Activated CD4-positive, alpha-beta memory T cell treated with anti-CD3 and anti-CD28 coated beads, Interleukin-2, amount 10 ng/mL, durations not matched to agents 7 days and 5 days (primary cell): ENCODE data around the gene MAPT. TPM values are rescaled to one million over a fixed set of nuclear protein-coding genes. Genes with fewer than 3 reads are reported as not detected.

Experiments used
- CTCF ChIA-PET: fragments of 350-600 bp; sonication (Branson Sonifier 250); formaldehyde crosslinking; loops from one replicate; lab custom pipeline; 2021; ENCODE audit warnings: antibody characterized with exemption, inconsistent platforms; lab: Charles Lee
- POLR2A ChIA-PET: fragments of 350-600 bp; sonication (Branson Sonifier 250); formaldehyde crosslinking; loops from one replicate; lab custom pipeline; 2021; ENCODE audit warnings: antibody characterized with exemption; lab: Charles Lee
- DNase-seq: peaks from one replicate; pipeline ENCODE4 v3.0.0-alpha.2; 2020
- H3K27ac Mint-ChIP-seq: one replicate; pipeline ENCODE4 v1.8.0; 2021; ENCODE audit warnings: mild to moderate bottlenecking, mixed read lengths
- H3K27me3 Mint-ChIP-seq: one replicate; pipeline ENCODE4 v1.8.0; 2021; ENCODE audit warnings: mixed read lengths
- H3K36me3 Mint-ChIP-seq: one replicate; pipeline ENCODE4 v1.8.0; 2021; ENCODE audit warnings: low read depth, mixed read lengths
- H3K4me1 Mint-ChIP-seq: one replicate; pipeline ENCODE4 v1.8.0; 2021; ENCODE audit warnings: mixed read lengths
- H3K4me3 Mint-ChIP-seq: one replicate; pipeline ENCODE4 v1.8.0; 2021; ENCODE audit warnings: mild to moderate bottlenecking, mixed read lengths
- H3K9me3 Mint-ChIP-seq: one replicate; pipeline ENCODE4 v1.8.0; 2021; ENCODE audit warnings: mixed read lengths
- total RNA-seq, 2 experiments: library from RNA; stranded (reverse); gene quantifications; one replicate each; pipeline ENCODE4 v1.2.3, GENCODE V29; 2021

MAPT gene
- total RNA-seq, 2 experiments from 2014 or later, result 0.15 to 0.70 TPM

DNA sequence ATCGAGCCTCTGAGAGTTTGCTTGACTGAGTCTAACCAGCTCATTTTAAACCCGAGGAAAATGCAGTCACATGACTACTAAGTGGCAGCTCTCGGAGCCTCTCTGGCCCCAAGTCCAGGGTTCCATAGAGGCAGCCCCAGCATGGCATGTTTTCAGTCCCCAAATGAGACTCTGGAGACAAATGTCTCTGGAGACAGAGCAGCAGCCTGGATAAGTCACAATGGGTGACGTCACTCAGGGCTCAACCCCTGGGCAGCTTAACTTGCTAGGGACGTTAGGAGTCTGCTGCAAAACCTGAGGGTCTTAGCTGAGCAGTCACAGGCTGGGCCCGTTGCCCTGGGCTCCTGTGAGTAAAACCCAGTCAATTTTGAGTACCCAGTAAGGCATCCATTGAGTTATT is 97.8 kb downstream of the MAPT start:
- Mint-ChIP-seq H3K4me3 (no peak overlapping the region), H3K4me1 (no peaks in the 10 kb centered on the region)

DNA sequence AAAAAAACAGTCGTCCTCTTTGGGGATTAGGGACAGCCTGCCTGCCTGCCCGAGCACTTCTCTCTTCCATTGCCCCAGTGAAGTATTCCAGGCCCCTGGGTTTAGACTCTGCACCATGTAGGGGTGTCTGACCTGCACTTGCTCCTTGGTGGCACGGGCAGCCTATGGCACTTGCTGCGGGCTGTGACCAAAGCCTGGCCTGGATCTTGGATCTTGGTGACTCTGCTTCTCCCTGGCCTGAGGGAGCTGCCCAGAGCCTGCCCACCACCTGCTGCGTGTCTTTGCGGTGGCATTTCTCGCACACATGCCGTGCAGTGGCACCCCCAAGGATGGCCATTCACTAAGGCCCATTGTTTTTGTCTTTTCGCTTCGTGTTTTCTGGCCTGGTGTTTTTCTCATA is 98.5 kb downstream of the MAPT start:
- Mint-ChIP-seq H3K27me3 (no peaks in the 10 kb centered on the region), H3K4me1 (no peaks in the 10 kb centered on the region), H3K36me3 (no peaks in the 10 kb centered on the region), H3K27ac (no peak overlapping the region), H3K9me3 (no peaks in the 10 kb centered on the region), H3K4me3 (no peak overlapping the region)
- ChIA-PET CTCF (no interaction called here), POLR2A (no interaction called here)
- DNase-seq, result no peak

More for the DNA sequence above, 97.8 kb downstream of the MAPT start:
- H3K9me3 Mint-ChIP-seq, result no peaks in the 10 kb centered on the region
- DNase-seq, result no peak
- H3K36me3 Mint-ChIP-seq, result no peaks in the 10 kb centered on the region
- no peaks in the 10 kb centered on the region for H3K27me3 Mint-ChIP-seq
- ChIA-PET POLR2A (no interaction called here), CTCF (no interaction called here)
- no peak overlapping the region for H3K27ac Mint-ChIP-seq

GRCh38 chr17:45993962-45994627 is 99.7 kb downstream of the MAPT start:
- no peaks in the 10 kb centered on the region for H3K9me3 Mint-ChIP-seq
- no peak overlapping the region for H3K27ac Mint-ChIP-seq
- no peaks in the 10 kb centered on the region for H3K27me3 Mint-ChIP-seq
- CTCF ChIA-PET, result no interaction called here
- H3K4me3 Mint-ChIP-seq, result no peak overlapping the region
- H3K4me1 Mint-ChIP-seq, result no peaks in the 10 kb centered on the region
- no peaks in the 10 kb centered on the region for H3K36me3 Mint-ChIP-seq
- POLR2A ChIA-PET, result no interaction called here
- DNase-seq, result no peak

DNA sequence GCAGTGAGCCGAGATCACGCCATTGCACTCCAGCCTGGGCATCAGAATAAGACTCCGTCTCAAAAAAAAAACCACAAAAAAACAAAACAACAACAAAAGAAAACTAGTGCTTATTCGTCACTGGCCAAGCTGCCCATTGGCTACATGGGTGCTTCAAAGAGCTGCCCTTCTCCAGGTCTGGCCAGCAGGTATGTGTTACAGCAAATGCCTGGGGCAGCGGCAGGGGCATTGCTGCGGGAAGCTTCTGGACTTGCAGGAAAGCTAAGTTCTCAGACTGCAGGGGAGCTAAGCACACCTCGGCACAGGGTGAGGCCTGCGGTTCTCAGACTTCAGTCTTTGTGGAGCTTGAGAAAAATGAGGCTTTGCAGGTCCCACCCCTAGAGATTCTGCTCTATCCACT is 100.6 kb downstream of the MAPT start:
- H3K36me3 Mint-ChIP-seq, result no peaks in the 10 kb centered on the region
- POLR2A ChIA-PET, result no interaction called here
- CTCF ChIA-PET, result no interaction called here

DNA sequence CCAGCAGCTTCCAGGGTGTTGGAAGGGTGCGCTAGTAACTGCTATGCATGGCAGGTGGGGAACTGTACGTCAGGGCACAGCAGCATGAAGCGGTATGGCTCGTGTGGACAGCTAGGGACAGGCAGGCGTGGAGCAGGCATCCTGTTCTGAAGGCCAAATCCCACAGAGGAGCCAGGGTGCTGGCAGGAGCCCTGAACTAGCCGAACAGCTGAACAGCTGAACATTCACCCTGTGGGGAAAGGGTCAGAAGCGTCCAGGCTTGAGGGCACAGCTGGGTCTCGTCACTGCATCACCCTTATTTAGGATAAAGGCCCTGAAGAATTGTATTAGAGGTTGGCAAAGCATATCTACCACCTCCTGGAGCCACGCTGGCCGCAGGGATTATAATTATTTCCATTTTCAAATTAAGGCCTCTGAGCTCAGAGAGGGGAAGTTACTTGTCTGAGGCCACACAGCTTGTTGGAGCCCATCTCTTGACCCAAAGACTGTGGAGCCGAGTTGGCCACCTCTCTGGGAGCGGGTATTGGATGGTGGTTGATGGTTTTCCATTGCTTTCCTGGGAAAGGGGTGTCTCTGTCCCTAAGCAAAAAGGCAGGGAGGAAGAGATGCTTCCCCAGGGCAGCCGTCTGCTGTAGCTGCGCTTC is 101.4 kb downstream of the MAPT start:
- Mint-ChIP-seq H3K4me3 (no peak overlapping the region), H3K27ac (no peak overlapping the region), H3K9me3 (no peaks in the 10 kb centered on the region), H3K27me3 (no peaks in the 10 kb centered on the region), H3K4me1 (no peaks in the 10 kb centered on the region), H3K36me3 (no peaks in the 10 kb centered on the region)
- DNase-seq, result no peak
- ChIA-PET CTCF (no interaction called here), POLR2A (no interaction called here)

More for the DNA sequence above, 100.6 kb downstream of the MAPT start:
- Mint-ChIP-seq H3K4me1 (no peaks in the 10 kb centered on the region), H3K27me3 (no peaks in the 10 kb centered on the region), H3K9me3 (no peaks in the 10 kb centered on the region), H3K4me3 (no peak overlapping the region), H3K27ac (no peak overlapping the region)
- DNase-seq, result no peak

DNA sequence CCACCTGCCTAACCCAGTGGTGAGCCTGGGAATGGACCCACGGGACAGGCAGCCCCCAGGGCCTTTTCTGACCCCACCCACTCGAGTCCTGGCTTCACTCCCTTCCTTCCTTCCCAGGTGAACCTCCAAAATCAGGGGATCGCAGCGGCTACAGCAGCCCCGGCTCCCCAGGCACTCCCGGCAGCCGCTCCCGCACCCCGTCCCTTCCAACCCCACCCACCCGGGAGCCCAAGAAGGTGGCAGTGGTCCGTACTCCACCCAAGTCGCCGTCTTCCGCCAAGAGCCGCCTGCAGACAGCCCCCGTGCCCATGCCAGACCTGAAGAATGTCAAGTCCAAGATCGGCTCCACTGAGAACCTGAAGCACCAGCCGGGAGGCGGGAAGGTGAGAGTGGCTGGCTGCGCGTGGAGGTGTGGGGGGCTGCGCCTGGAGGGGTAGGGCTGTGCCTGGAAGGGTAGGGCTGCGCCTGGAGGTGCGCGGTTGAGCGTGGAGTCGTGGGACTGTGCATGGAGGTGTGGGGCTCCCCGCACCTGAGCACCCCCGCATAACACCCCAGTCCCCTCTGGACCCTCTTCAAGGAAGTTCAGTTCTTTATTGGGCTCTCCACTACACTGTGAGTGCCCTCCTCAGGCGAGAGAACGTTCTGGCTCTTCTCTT is 102.1 kb downstream of the MAPT start:
- ChIA-PET POLR2A (no interaction called here), CTCF (no interaction called here)
- Mint-ChIP-seq H3K9me3 (no peaks in the 10 kb centered on the region), H3K27ac (no peak overlapping the region), H3K4me1 (no peaks in the 10 kb centered on the region), H3K27me3 (no peaks in the 10 kb centered on the region), H3K36me3 (no peaks in the 10 kb centered on the region), H3K4me3 (no peak overlapping the region)
- no peak for DNase-seq

DNA sequence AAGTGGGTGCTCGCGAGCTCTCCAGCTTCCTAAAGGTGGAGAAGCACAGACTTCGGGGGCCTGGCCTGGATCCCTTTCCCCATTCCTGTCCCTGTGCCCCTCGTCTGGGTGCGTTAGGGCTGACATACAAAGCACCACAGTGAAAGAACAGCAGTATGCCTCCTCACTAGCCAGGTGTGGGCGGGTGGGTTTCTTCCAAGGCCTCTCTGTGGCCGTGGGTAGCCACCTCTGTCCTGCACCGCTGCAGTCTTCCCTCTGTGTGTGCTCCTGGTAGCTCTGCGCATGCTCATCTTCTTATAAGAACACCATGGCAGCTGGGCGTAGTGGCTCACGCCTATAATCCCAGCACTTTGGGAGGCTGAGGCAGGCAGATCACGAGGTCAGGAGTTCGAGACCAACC is 102.8 kb downstream of the MAPT start:
- H3K27me3 Mint-ChIP-seq, result no peaks in the 10 kb centered on the region
- H3K27ac Mint-ChIP-seq, result no peak overlapping the region
- CTCF ChIA-PET, result no interaction called here
- POLR2A ChIA-PET, result no interaction called here
- no peaks in the 10 kb centered on the region for H3K4me1 Mint-ChIP-seq
- DNase-seq, result no peak
- H3K9me3 Mint-ChIP-seq, result no peaks in the 10 kb centered on the region
- H3K4me3 Mint-ChIP-seq, result no peak overlapping the region
- no peaks in the 10 kb centered on the region for H3K36me3 Mint-ChIP-seq

GRCh38 chr17:45997624-45998023 is 103.3 kb downstream of the MAPT start:
- Mint-ChIP-seq H3K9me3 (no peaks in the 10 kb centered on the region), H3K27me3 (no peaks in the 10 kb centered on the region), H3K4me1 (no peaks in the 10 kb centered on the region), H3K4me3 (no peak overlapping the region), H3K27ac (no peak overlapping the region), H3K36me3 (no peaks in the 10 kb centered on the region)
- ChIA-PET CTCF (no interaction called here), POLR2A (no interaction called here)
- no peak for DNase-seq

- no peak within 1 kb of the TSS for H3K4me3 Mint-ChIP-seq
- CTCF ChIA-PET, result no interaction called here
- H3K36me3 Mint-ChIP-seq, result no peaks in the 10 kb centered on the region
- no peak within 1 kb of the TSS for H3K27ac Mint-ChIP-seq
- no peaks in the 10 kb centered on the region for H3K27me3 Mint-ChIP-seq
- no peaks in the 10 kb centered on the region for H3K9me3 Mint-ChIP-seq
- no peak for DNase-seq
- peaks cover 2% of the 10 kb centered on the region for H3K4me1 Mint-ChIP-seq
- POLR2A ChIA-PET, result no interaction called here
Observed at GRCh38 chr17:45998987-45999899, 104.9 kb downstream of the MAPT start, which contains the start of gene STH. TSS of gene STH (plus strand) at chr17:45999250. CDS start at chr17:45999280, 30 bp downstream.

DNA sequence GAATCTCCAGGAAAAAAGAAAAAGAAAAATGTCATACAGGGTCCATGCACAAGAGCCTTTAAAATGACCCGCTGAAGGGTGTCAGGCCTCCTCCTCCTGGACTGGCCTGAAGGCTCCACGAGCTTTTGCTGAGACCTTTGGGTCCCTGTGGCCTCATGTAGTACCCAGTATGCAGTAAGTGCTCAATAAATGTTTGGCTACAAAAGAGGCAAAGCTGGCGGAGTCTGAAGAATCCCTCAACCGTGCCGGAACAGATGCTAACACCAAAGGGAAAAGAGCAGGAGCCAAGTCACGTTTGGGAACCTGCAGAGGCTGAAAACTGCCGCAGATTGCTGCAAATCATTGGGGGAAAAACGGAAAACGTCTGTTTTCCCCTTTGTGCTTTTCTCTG is 105.5 kb downstream of the MAPT start:
- CTCF ChIA-PET, result no interaction called here
- DNase-seq, result no peak
- Mint-ChIP-seq H3K4me1 (peaks cover 2% of the 10 kb centered on the region), H3K27me3 (no peaks in the 10 kb centered on the region), H3K4me3 (no peak overlapping the region), H3K27ac (no peak overlapping the region), H3K9me3 (no peaks in the 10 kb centered on the region), H3K36me3 (no peaks in the 10 kb centered on the region)
- POLR2A ChIA-PET, result no interaction called here

DNA sequence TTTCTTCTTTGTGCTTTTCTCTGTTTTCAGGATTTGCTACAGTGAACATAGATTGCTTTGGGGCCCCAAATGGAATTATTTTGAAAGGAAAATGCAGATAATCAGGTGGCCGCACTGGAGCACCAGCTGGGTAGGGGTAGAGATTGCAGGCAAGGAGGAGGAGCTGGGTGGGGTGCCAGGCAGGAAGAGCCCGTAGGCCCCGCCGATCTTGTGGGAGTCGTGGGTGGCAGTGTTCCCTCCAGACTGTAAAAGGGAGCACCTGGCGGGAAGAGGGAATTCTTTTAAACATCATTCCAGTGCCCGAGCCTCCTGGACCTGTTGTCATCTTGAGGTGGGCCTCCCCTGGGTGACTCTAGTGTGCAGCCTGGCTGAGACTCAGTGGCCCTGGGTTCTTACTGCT is 105.9 kb downstream of the MAPT start:
- POLR2A ChIA-PET, result no interaction called here

DNA sequence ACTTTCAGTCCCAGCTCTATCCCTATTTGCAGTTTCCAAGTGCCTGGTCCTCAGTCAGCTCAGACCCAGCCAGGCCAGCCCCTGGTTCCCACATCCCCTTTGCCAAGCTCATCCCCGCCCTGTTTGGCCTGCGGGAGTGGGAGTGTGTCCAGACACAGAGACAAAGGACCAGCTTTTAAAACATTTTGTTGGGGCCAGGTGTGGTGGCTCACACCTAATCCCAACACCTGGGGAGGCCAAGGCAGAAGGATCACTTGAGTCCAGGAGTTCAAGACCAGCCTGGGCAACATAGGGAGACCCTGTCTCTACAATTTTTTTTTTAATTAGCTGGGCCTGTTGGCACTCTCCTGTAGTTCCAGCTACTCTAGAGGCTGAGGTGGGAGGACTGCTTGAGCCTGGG is 106.4 kb downstream of the MAPT start:
- Mint-ChIP-seq H3K27ac (no peak overlapping the region), H3K36me3 (no peaks in the 10 kb centered on the region), H3K27me3 (peaks cover under 1% of the 10 kb centered on the region), H3K4me3 (no peak overlapping the region), H3K4me1 (peaks cover 2% of the 10 kb centered on the region), H3K9me3 (no peaks in the 10 kb centered on the region)
- CTCF ChIA-PET, result interaction anchor here (0.8 to 6.6 kb wide), 6 partner anchors 10 to 212 kb away, joined by 3 to 38 read pairs (median 6); no protein-coding TSS in a partner anchor
- no peak for DNase-seq
- POLR2A ChIA-PET, result no interaction called here

More for the DNA sequence above, 105.9 kb downstream of the MAPT start:
- DNase-seq, result no peak
- H3K36me3 Mint-ChIP-seq, result no peaks in the 10 kb centered on the region
- CTCF ChIA-PET, result interaction anchor here (1.5 to 6.6 kb wide), 4 partner anchors 9 to 212 kb away, joined by 3 to 38 read pairs (median 11); no protein-coding TSS in a partner anchor
- no peak overlapping the region for H3K27ac Mint-ChIP-seq
- H3K27me3 Mint-ChIP-seq, result no peaks in the 10 kb centered on the region
- H3K4me1 Mint-ChIP-seq, result peaks cover 2% of the 10 kb centered on the region
- no peaks in the 10 kb centered on the region for H3K9me3 Mint-ChIP-seq
- no peak overlapping the region for H3K4me3 Mint-ChIP-seq
